HL-60 (cell line): Measurements from ENCODE around the gene PPP1R12C.

Source experiments
- DNase-seq, 2 experiments: peaks; one replicate each; pipeline ENCODE4 v3.0.0-alpha.2; 2010 to 2020; ENCODE audit warnings: low read depth in 1 of 2, low spot score in 1 of 2
- H3K27ac ChIP-seq: fragments of 250-450 bp; sonication (Bioruptor Pico); replicated peaks from 2 replicates; pipeline ENCODE4 v1.5.1; 2020; ENCODE audit warnings: mild to moderate bottlenecking, moderate library complexity
- H3K27me3 ChIP-seq: fragments of 250-450 bp; sonication (Bioruptor Pico); 2 replicates; pipeline ENCODE4 v1.5.1; 2021; ENCODE audit warnings: mild to moderate bottlenecking, moderate library complexity; ENCODE audit not compliant: insufficient read depth, poor library complexity, severe bottlenecking
- H3K4me3 ChIP-seq: replicated peaks from 2 replicates; pipeline ENCODE4 v1.5.1; 2011; ENCODE audit warnings: mild to moderate bottlenecking, control low read depth, low read length; ENCODE audit not compliant: insufficient read depth
- GABPA ChIP-seq: IDR thresholded peaks from 2 replicates; pipeline ENCODE4 v1.6.1; 2012; ENCODE audit warnings: low read depth
- POLR2AphosphoS5 ChIP-seq: IDR thresholded peaks from 2 replicates; pipeline ENCODE4 v1.6.1; 2012; ENCODE audit warnings: low read depth
- SPI1 ChIP-seq: IDR thresholded peaks from 2 replicates; pipeline ENCODE4 v1.6.1; 2012; ENCODE audit warnings: low read depth, mild to moderate bottlenecking, borderline replicate concordance
- TF ChIP-seq, protein P1 (sequence below): IDR thresholded peaks from 2 replicates; pipeline ENCODE4 v1.6.1; 2012; ENCODE audit warnings: low read depth; ENCODE audit not compliant: insufficient replicate concordance
- TF ChIP-seq, protein P2 (sequence below): IDR thresholded peaks from one replicate; pipeline ENCODE4 v1.5.1; 2011; ENCODE audit warnings: low read length, control low read depth, inconsistent platforms; ENCODE audit not compliant: insufficient read depth

The PPP1R12C gene

DNA sequence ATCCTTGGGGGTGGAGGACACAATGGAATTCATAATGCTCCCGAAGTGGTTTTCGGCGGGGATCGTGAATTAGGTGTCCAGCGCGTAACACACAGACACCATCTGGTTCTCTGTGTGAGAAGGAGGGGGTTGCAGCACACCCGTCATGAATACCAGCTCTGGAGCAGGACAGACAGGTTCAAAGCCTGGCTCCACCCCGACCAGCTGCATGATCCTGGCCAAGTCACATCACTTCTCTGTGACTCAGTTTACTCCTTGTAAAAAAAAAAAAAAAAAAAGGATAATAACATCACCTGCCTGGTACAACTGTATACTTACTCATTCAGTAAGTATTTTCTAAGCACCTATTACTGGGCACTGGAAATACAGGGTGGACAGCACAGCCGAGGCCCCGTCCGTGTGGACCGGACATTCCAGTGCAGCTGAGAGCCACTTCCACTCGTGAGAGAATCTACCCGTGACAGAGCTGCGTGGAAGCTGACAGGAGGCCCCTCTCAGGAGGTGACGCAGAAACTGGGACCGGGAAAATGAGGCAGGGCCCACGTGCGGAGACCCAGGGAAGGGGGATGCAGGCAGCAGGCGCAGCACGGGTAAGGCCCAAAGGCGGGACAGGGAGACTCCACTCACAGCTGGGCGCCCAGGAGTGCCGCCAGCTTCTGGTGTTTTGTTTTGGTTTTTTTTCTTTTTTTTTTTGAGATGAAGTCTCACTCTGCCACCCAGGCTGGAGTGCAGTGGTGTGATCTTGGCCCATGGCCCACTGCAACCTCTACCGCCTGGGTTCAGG is 66.5 kb downstream of the PPP1R12C start:
- Histone ChIP-seq H3K4me3 (no peak overlapping the region), H3K27ac (no peak overlapping the region), H3K27me3 (no peaks in the 10 kb centered on the region)
- TF ChIP-seq, protein P1, sequence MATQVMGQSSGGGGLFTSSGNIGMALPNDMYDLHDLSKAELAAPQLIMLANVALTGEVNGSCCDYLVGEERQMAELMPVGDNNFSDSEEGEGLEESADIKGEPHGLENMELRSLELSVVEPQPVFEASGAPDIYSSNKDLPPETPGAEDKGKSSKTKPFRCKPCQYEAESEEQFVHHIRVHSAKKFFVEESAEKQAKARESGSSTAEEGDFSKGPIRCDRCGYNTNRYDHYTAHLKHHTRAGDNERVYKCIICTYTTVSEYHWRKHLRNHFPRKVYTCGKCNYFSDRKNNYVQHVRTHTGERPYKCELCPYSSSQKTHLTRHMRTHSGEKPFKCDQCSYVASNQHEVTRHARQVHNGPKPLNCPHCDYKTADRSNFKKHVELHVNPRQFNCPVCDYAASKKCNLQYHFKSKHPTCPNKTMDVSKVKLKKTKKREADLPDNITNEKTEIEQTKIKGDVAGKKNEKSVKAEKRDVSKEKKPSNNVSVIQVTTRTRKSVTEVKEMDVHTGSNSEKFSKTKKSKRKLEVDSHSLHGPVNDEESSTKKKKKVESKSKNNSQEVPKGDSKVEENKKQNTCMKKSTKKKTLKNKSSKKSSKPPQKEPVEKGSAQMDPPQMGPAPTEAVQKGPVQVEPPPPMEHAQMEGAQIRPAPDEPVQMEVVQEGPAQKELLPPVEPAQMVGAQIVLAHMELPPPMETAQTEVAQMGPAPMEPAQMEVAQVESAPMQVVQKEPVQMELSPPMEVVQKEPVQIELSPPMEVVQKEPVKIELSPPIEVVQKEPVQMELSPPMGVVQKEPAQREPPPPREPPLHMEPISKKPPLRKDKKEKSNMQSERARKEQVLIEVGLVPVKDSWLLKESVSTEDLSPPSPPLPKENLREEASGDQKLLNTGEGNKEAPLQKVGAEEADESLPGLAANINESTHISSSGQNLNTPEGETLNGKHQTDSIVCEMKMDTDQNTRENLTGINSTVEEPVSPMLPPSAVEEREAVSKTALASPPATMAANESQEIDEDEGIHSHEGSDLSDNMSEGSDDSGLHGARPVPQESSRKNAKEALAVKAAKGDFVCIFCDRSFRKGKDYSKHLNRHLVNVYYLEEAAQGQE = no peak
- TF ChIP-seq SPI1 (no peak), POLR2AphosphoS5 (no peak), GABPA (no peak)
- TF ChIP-seq, protein P2, sequence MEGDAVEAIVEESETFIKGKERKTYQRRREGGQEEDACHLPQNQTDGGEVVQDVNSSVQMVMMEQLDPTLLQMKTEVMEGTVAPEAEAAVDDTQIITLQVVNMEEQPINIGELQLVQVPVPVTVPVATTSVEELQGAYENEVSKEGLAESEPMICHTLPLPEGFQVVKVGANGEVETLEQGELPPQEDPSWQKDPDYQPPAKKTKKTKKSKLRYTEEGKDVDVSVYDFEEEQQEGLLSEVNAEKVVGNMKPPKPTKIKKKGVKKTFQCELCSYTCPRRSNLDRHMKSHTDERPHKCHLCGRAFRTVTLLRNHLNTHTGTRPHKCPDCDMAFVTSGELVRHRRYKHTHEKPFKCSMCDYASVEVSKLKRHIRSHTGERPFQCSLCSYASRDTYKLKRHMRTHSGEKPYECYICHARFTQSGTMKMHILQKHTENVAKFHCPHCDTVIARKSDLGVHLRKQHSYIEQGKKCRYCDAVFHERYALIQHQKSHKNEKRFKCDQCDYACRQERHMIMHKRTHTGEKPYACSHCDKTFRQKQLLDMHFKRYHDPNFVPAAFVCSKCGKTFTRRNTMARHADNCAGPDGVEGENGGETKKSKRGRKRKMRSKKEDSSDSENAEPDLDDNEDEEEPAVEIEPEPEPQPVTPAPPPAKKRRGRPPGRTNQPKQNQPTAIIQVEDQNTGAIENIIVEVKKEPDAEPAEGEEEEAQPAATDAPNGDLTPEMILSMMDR = no peak
- DNase-seq = no peak

DNA sequence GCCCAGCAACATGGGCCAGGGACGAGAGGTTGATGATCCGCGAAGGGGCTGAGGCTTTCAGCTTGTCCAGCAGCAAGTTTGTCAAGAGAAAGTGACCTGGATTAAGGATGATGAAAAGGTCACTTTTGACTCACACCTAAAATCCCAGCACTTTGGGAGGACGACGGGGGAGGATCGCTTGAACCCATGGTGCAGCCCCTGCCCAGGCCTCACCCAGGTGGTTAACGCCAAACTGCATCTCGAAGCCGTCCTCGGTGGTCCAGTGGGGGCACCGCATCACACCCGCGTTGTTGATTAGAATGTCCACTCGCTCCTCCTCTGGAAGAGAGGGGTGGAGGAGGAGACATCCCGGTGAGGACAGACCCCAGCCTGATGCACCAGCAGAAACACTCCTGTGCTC is 69.0 kb downstream of the PPP1R12C start:
- no peak overlapping the region for H3K4me3 ChIP-seq
- no peak for TF ChIP-seq GABPA
- TF ChIP-seq, protein P1 = no peak
- no peak for TF ChIP-seq SPI1
- no peak for TF ChIP-seq POLR2AphosphoS5
- TF ChIP-seq, protein P2 = no peak
- no peaks in the 10 kb centered on the region for H3K27me3 ChIP-seq

DNA sequence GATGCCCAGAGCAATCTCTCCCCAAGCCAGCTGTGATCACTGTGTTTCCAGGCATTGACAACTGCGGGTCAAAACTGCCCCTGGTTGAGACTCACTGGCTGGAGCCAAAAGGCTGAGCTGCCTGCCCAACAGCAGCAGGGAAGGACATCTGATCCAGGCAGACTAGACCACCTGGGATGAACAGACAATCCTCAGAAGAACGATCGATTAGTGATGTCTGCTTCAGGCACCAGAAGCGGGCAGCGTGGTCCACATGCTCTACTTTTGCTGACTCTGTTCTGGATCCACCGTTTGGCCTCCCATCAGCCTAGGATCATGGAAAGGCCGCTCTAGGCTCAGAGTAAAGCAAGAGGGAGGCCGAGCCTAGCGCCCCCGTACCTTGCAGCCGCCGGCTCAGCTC is 69.5 kb downstream of the PPP1R12C start:
- Histone ChIP-seq H3K27ac (no peak overlapping the region), H3K4me3 (no peak overlapping the region), H3K27me3 (no peaks in the 10 kb centered on the region)
- TF ChIP-seq POLR2AphosphoS5 (no peak), GABPA (no peak), SPI1 (no peak)
- TF ChIP-seq, protein P2 = no peak
- TF ChIP-seq, protein P1 = no peak
- no peak for DNase-seq

More for the DNA sequence above, 69.0 kb downstream of the PPP1R12C start:
- H3K27ac ChIP-seq = no peak overlapping the region
- DNase-seq = no peak
